Tongue (tissue), 2 donors: ENCODE data around the gene ENKD1. TPM values are rescaled to one million over a fixed set of nuclear protein-coding genes. Genes with fewer than 3 reads are reported as not detected.

Experiments used
- DNase-seq: peaks from one replicate; pipeline ENCODE4 v3.0.0-alpha.2; 2015
- total RNA-seq: library from RNA; depleted of rRNA; stranded (reverse); fragments of >200 nt; gene quantifications from one replicate; pipeline ENCODE4 v1.2.3, GENCODE V29; 2014

ENKD1 gene
- total RNA-seq, 1 donor from 2014 or later: 13.6 TPM

GRCh38 chr16:67662653-67663010, 3.9 kb downstream of the ENKD1 start:
- no peak for DNase-seq

GRCh38 chr16:67661886-67662652, 4.5 kb downstream of the ENKD1 start:
- DNase-seq: no peak

- DNase-seq: peak; percentile 60
Measured at GRCh38 chr16:67661101-67661761, 5.3 kb downstream of the ENKD1 start.

GRCh38 chr16:67660564-67661028, 6.0 kb downstream of the ENKD1 start, which contains the start of gene PARD6A:
Gene PARD6A, plus strand, starts transcription at chr16:67660960. Its CDS starts 79 bp downstream, at chr16:67661039.
- DNase-seq: peak; percentile 98

GRCh38 chr16:67659675-67660563, 6.6 kb downstream of the ENKD1 start, which contains the start of gene ACD:
Gene ACD, minus strand, starts transcription at chr16:67660260. Its CDS starts 40 bp downstream, at chr16:67660220.
- DNase-seq: peak; percentile 97

- DNase-seq: no peak
Measured at GRCh38 chr16:67658849-67659674, 7.5 kb downstream of the ENKD1 start.

- DNase-seq: no peak
Measured at GRCh38 chr16:67657751-67658518, 8.6 kb downstream of the ENKD1 start.

GRCh38 chr16:67657017-67657608, 9.4 kb downstream of the ENKD1 start:
- no peak for DNase-seq

- no peak for DNase-seq
Measured at GRCh38 chr16:67656344-67657016, 10.1 kb downstream of the ENKD1 start.

GRCh38 chr16:67655363-67655762, 11.2 kb downstream of the ENKD1 start:
- no peak for DNase-seq

- DNase-seq: no peak
Measured at GRCh38 chr16:67654403-67654911, 12.1 kb downstream of the ENKD1 start.

- no peak for DNase-seq
Measured at GRCh38 chr16:67653789-67654402, 12.7 kb downstream of the ENKD1 start.

GRCh38 chr16:67653128-67653788, 13.3 kb downstream of the ENKD1 start:
- DNase-seq: no peak

- DNase-seq: peak; percentile 46
Measured at GRCh38 chr16:67652578-67653127, 13.9 kb downstream of the ENKD1 start.

GRCh38 chr16:67651847-67652246, 14.7 kb downstream of the ENKD1 start:
- no peak for DNase-seq

GRCh38 chr16:67651039-67651438, 15.5 kb downstream of the ENKD1 start:
- DNase-seq: no peak

GRCh38 chr16:67650023-67650422, 16.5 kb downstream of the ENKD1 start:
- no peak for DNase-seq

GRCh38 chr16:67649494-67649931, 17.0 kb downstream of the ENKD1 start:
- DNase-seq: no peak
